ENCODE results near the gene PNMA6E. TPM values are rescaled to one million over a fixed set of nuclear protein-coding genes. Genes with fewer than 3 reads are reported as not detected.

The PNMA6E gene
- total and polyA plus RNA-seq, 9 of the 15 experiments (the other 6 are each of a cell fraction or from before 2014, with no cell fraction given), result 0.03 TPM; not detected in 8

DNA sequence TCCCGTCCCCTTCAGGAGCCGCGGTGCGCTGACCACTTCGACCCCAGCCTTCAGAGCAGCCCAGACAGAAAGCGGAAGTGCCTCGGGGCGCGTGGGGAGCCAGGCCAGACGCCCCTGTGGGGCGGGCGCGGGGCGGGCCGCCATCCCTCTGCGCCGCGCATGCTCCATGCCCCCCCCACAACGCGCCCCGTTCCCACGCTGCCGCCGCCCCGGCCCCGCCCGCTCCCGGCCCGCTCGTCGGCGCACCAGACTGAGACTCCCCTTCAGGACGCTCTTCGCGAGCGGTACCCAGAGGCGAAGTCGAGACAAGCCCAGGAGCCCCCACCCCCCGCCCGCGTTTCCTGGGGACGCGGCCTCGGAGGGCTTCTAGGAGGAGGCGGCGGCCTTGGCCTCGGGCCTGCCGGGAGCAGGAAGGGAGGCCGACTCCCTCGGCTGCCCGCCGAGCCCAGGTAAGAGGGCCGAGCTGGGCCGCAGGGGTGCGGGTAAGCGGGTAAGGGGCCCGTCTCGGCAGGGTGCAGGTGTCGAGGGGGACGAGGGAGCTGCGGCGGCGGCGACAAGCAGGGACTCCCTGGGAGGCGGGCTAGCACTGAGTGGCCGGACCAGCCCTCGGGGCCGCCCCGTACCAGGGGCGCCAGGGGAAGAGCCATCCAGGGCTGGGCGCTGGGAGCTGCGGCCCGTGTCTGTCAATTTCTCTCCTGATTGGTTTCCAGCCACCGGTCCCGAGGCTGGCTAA is 10.3 kb upstream of the PNMA6E start, which contains the start of gene ZFP92 (continued):
- TF ChIP-seq HIVEP1 (CRISPR knock-in tag; IDR thresholded peaks at IDR 0.05) (no peak), SAP30 (IDR thresholded peaks at IDR 0.05; ENCODE audit: borderline replicate concordance, insufficient read depth, low read depth, low read length, poor library complexity, severe bottlenecking) (no peak), MXI1 (IDR thresholded peaks at IDR 0.05; ENCODE audit: low read depth, low read length) (no peak), MYBL2 (IDR thresholded peaks at IDR 0.05; ENCODE audit: low read depth) (no peak), MYBL2 (CRISPR knock-in tag; IDR thresholded peaks at IDR 0.05; ENCODE audit: borderline replicate concordance) (no peak), CBFA2T2 (conservative IDR thresholded peaks at IDR 0.05) (no peak), RBM17 (IDR thresholded peaks at IDR 0.05; ENCODE audit: borderline replicate concordance, low read depth, low read length) (no peak), CCNT2 (IDR thresholded peaks at IDR 0.05; ENCODE audit: borderline replicate concordance, extremely low read depth, insufficient read length, low read depth, low read length) (peak; percentile 10), NR3C1 (CRISPR knock-in tag; IDR thresholded peaks at IDR 0.05) (no peak), PURB (CRISPR knock-in tag; IDR thresholded peaks at IDR 0.05; ENCODE audit: low read depth) (no peak), CBX5 (IDR thresholded peaks at IDR 0.05; ENCODE audit: borderline replicate concordance, low read depth) (no peak), KAT7 (CRISPR knock-in tag; IDR thresholded peaks at IDR 0.05; ENCODE audit: borderline replicate concordance) (no peak), NELFE (IDR thresholded peaks at IDR 0.05; ENCODE audit: insufficient read depth, insufficient read length) (no peak), ZNF75A (CRISPR knock-in tag; IDR thresholded peaks at IDR 0.05) (no peak), TEAD2 (tag; IDR thresholded peaks at IDR 0.05) (no peak), E2F3 (CRISPR knock-in tag; IDR thresholded peaks at IDR 0.05) (no peak), ZNF174 (CRISPR knock-in tag; IDR thresholded peaks at IDR 0.05) (no peak), HMGN3 (IDR thresholded peaks at IDR 0.05; ENCODE audit: borderline replicate concordance, extremely low read depth, insufficient read length, low read depth, low read length) (no peak), ELF2 (CRISPR knock-in tag; IDR thresholded peaks at IDR 0.05) (no peak)
- TF ChIP-seq, protein P1, sequence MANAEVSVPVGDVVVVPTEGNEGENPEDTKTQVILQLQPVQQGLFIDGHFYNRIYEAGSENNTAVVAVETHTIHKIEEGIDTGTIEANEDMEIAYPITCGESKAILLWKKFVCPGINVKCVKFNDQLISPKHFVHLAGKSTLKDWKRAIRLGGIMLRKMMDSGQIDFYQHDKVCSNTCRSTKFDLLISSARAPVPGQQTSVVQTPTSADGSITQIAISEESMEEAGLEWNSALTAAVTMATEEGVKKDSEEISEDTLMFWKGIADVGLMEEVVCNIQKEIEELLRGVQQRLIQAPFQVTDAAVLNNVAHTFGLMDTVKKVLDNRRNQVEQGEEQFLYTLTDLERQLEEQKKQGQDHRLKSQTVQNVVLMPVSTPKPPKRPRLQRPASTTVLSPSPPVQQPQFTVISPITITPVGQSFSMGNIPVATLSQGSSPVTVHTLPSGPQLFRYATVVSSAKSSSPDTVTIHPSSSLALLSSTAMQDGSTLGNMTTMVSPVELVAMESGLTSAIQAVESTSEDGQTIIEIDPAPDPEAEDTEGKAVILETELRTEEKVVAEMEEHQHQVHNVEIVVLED (CRISPR knock-in tag; IDR thresholded peaks at IDR 0.05), result 0 out of 2 replicates have a peak, but pooled peaks have one; percentile 47
- TF ChIP-seq, protein P2, sequence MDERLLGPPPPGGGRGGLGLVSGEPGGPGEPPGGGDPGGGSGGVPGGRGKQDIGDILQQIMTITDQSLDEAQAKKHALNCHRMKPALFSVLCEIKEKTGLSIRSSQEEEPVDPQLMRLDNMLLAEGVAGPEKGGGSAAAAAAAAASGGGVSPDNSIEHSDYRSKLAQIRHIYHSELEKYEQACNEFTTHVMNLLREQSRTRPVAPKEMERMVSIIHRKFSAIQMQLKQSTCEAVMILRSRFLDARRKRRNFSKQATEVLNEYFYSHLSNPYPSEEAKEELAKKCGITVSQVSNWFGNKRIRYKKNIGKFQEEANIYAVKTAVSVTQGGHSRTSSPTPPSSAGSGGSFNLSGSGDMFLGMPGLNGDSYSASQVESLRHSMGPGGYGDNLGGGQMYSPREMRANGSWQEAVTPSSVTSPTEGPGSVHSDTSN (CRISPR knock-in tag; IDR thresholded peaks at IDR 0.05; ENCODE audit: low read depth), result no peak
- TF ChIP-seq, protein P2 (tag; conservative IDR thresholded peaks at IDR 0.05; ENCODE audit: low read depth), result no peak
- TF ChIP-seq, protein P3, sequence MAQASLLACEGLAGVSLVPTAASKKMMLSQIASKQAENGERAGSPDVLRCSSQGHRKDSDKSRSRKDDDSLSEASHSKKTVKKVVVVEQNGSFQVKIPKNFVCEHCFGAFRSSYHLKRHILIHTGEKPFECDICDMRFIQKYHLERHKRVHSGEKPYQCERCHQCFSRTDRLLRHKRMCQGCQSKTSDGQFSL (CRISPR knock-in tag; IDR thresholded peaks at IDR 0.05), result peak; percentile 97
- TF ChIP-seq, protein P3 (tag; IDR thresholded peaks at IDR 0.05), result peak in 1 of 2 experiments; percentile 89; a peak in 2 of 4 replicates

Data from K562 (cell line).